A549 (cell line): Measurements from ENCODE around the gene DCLK2. TPM values are rescaled to one million over a fixed set of nuclear protein-coding genes. Genes with fewer than 3 reads are reported as not detected.

Experiments used
- ATAC-seq, 2 experiments: fragments of 200-7000 bp in 1 of 2; fragments of >200 bp in 1 of 2; cut with Nextera tagmentation in 1 of 2; cut with Tn5 transposase in 1 of 2; 3 replicates each; pipeline versions ENCODE4 v1.8.0 to v1.9.1; 2018 to 2020; ENCODE audit warnings: mild to moderate bottlenecking in 1 of 2, moderate library complexity in 1 of 2
- CTCF ChIA-PET: fragments of 300-600 bp; sonication (Branson Sonifier 250); formaldehyde crosslinking; extraction: SDS; loops from one replicate; lab custom pipeline; 2021; ENCODE audit warnings: antibody characterized with exemption, inconsistent platforms; lab: Yijun Ruan, JAX
- POLR2A ChIA-PET: fragments of 350-600 bp; formaldehyde crosslinking; extraction: SDS; loops from one replicate; lab custom pipeline; 2021; ENCODE audit warnings: antibody characterized with exemption, inconsistent platforms; lab: Yijun Ruan, JAX
- DNase-seq, 2 experiments: peaks; one replicate each; pipeline versions ENCODE4 v3.0.0 to v3.0.0-alpha.2; 2011 to 2016; ENCODE audit warnings: low read depth in 1 of 2, low spot score in 1 of 2
- FAIRE-seq: peaks from 2 replicates; lab custom pipeline; 2011; peaks lifted over from hg19 to GRCh38; lab: Jason Lieb, UNC
- H3K27ac ChIP-seq, 2 experiments: fragments of >200 bp; sonication (Bioruptor Twin); formaldehyde crosslinking; 3 replicates each; pipeline ENCODE4 v1.5.1; 2016 to 2017
- H3K4me1 ChIP-seq: fragments of >200 bp; sonication (Bioruptor Twin); formaldehyde crosslinking; 3 replicates; pipeline ENCODE4 v1.6.1; 2016
- H3K4me2 ChIP-seq: fragments of >200 bp; sonication (Bioruptor Twin); formaldehyde crosslinking; 3 replicates; pipeline ENCODE4 v1.6.1; 2016
- H3K4me3 ChIP-seq: fragments of >200 bp; sonication (Bioruptor Twin); formaldehyde crosslinking; 3 replicates; pipeline ENCODE4 v1.5.1; 2016
- H3K9me3 ChIP-seq: fragments of >200 bp; sonication (Bioruptor Twin); formaldehyde crosslinking; 3 replicates; pipeline ENCODE4 v1.6.1; 2016
- CBX8 ChIP-seq: fragments of 200-600 bp; sonication (generic); IDR thresholded peaks from 2 replicates; pipeline ENCODE4 v1.6.1; 2016
- CHD4 ChIP-seq: fragments of 200-600 bp; sonication (generic); IDR thresholded peaks from 2 replicates; pipeline ENCODE4 v1.6.1; 2016; ENCODE audit warnings: antibody characterized with exemption, mild to moderate bottlenecking, borderline replicate concordance
- EHF ChIP-seq: fragments of 250-450 bp; sonication (Bioruptor Pico); IDR thresholded peaks from 2 replicates; pipeline ENCODE4 v1.5.0; 2020; ENCODE audit warnings: mild to moderate bottlenecking
- FOSB ChIP-seq: fragments of 250-450 bp; sonication (Bioruptor Pico); IDR thresholded peaks from 2 replicates; pipeline ENCODE4 v1.5.0; 2020; ENCODE audit warnings: mild to moderate bottlenecking, moderate library complexity
- FOSL2 ChIP-seq, 2 experiments: fragments of 450-650 bp in 1 of 2; fragments of >200 bp in 1 of 2; sonication (Bioruptor Twin) in 1 of 2; formaldehyde crosslinking; IDR thresholded peaks; 2 replicates each; pipeline versions ENCODE4 v1.5.0 to v1.6.1; 2016 to 2020; ENCODE audit warnings: mild to moderate bottlenecking in 1 of 2, moderate library complexity in 1 of 2
- HOXA7 ChIP-seq: fragments of 250-450 bp; sonication (Bioruptor Pico); IDR thresholded peaks from 2 replicates; pipeline ENCODE4 v1.5.0; 2020; ENCODE audit warnings: mild to moderate bottlenecking, moderate library complexity
- JUN ChIP-seq, 2 experiments: fragments of >200 bp; sonication (Bioruptor Twin); formaldehyde crosslinking; IDR thresholded peaks; 2 replicates in 1 of 2; 3 replicates in 1 of 2; pipeline ENCODE4 v1.6.1; 2016 to 2017
- MAFK ChIP-seq: fragments of 450-650 bp; IDR thresholded peaks from 2 replicates; pipeline ENCODE4 v1.6.1; 2014; ENCODE audit not compliant: partially characterized antibody
- MYC ChIP-seq: IDR thresholded peaks from 2 replicates; pipeline ENCODE4 v1.6.1; 2012; ENCODE audit warnings: mild to moderate bottlenecking, inconsistent platforms, low read length, improper control_type of control experiment, borderline replicate concordance
- PHF8 ChIP-seq: fragments of 200-600 bp; sonication (generic); IDR thresholded peaks from 2 replicates; pipeline ENCODE4 v1.6.1; 2016; ENCODE audit warnings: low read depth, mild to moderate bottlenecking, antibody characterized with exemption, moderate library complexity, borderline replicate concordance
- POLR2A ChIP-seq: IDR thresholded peaks from 2 replicates; pipeline ENCODE4 v1.6.1; 2012; ENCODE audit warnings: mild to moderate bottlenecking, low read length
- POLR2AphosphoS2 ChIP-seq: conservative IDR thresholded peaks from 2 replicates; pipeline ENCODE4 v1.6.1; 2012; ENCODE audit warnings: low read length, improper control_type of control experiment, inconsistent platforms
- RAD21 ChIP-seq, 2 experiments: fragments of >200 bp in 1 of 2; sonication (Bioruptor Twin) in 1 of 2; formaldehyde crosslinking in 1 of 2; IDR thresholded peaks in 1 of 2; conservative IDR thresholded peaks in 1 of 2; 2 replicates in 1 of 2; 3 replicates in 1 of 2; pipeline ENCODE4 v1.6.1; 2012 to 2018; ENCODE audit warnings: inconsistent platforms in 1 of 2
- RNF2 ChIP-seq: fragments of 200-600 bp; sonication (generic); IDR thresholded peaks from 2 replicates; pipeline ENCODE4 v1.6.1; 2016; ENCODE audit warnings: low read depth, mild to moderate bottlenecking, antibody characterized with exemption, moderate library complexity, borderline replicate concordance
- SMC3 ChIP-seq: fragments of >200 bp; sonication (Bioruptor Twin); formaldehyde crosslinking; IDR thresholded peaks from 3 replicates; pipeline ENCODE4 v1.6.1; 2018; ENCODE audit warnings: inconsistent platforms
- TP53 ChIP-seq: fragments of 250-450 bp; sonication (Bioruptor Pico); IDR thresholded peaks from 2 replicates; pipeline ENCODE4 v1.5.0; 2021; ENCODE audit warnings: mild to moderate bottlenecking, moderate library complexity
- WGBS: methylation state at CpG from one replicate; pipeline ENCODE4 v1.1.6; 2017; ENCODE audit errors: missing lambda C conversion rate; 5-methylcytosine and 5-hydroxymethylcytosine counted together
- polyA plus RNA-seq, 4 experiments: library from polyadenylated mRNA; depleted of rRNA in 3 of 4; stranded (reverse); fragments of >200 nt; fragmentation: RNase III in 1 of 4; extraction: RNeasy Plus Mini Kit Qiagen cat#74134 plus additional on column Dnase treatment in 1 of 4; gene quantifications; 2 replicates in 3 of 4; 3 replicates in 1 of 4; pipeline ENCODE4 v1.2.3, GENCODE V29; 2011 to 2017
- TF ChIP-seq, protein P1 (sequence below): fragments of 150-350 bp; IDR thresholded peaks from 2 replicates; pipeline ENCODE4 v1.6.1; 2014; ENCODE audit warnings: low read depth, mild to moderate bottlenecking, low read length
- TF ChIP-seq, protein P2 (sequence below): fragments of >200 bp; sonication (Bioruptor Twin); formaldehyde crosslinking; IDR thresholded peaks from 2 replicates; pipeline ENCODE4 v1.6.1; 2016
- TF ChIP-seq, protein P3 (sequence below): fragments of >200 bp; sonication (Bioruptor Twin); formaldehyde crosslinking; IDR thresholded peaks from 3 replicates; pipeline ENCODE4 v1.5.1; 2016
- TF ChIP-seq, protein P4 (sequence below): IDR thresholded peaks from 2 replicates; pipeline ENCODE4 v1.6.1; 2012
- TF ChIP-seq, protein P5 (sequence below): fragments of 450-650 bp; IDR thresholded peaks from 2 replicates; pipeline ENCODE4 v1.6.1; 2014; ENCODE audit warnings: antibody characterized with exemption

The DCLK2 gene
- polyA plus RNA-seq, 2 of the 4 experiments (the other 2 are of a cell fraction) = 8.1 to 11.6 TPM

DNA sequence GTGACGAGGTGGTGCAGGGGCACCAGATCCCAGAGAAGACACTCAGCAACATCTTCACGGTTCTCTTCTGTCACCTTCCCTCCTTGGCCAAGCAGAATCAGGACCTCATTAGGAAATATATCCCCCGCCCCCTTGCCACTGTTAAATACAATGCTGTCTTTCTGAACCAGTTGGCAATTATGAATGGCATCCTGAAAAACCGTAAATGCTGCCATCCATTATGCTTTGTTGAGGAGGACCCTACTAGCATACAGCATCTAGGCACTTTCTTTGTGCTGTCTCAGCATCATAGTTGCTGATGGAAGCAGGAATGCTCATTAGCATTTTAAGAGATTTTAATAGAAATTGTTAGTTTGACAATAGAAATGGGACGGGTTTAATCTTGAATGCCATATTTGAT is 138.5 kb downstream of the DCLK2 start:
- H3K27ac ChIP-seq = peak overlapping the region; percentile 62 to 70; a peak in 4 of 6 replicates
- peak overlapping the region; percentile 49 for H3K4me2 ChIP-seq
- peaks cover 65% of the 10 kb centered on the region for H3K4me1 ChIP-seq
- DNase-seq (no peak), FAIRE-seq (no peak), ATAC-seq (no peak)
- no peak for TF ChIP-seq FOSL2 (IDR thresholded peaks at IDR 0.05)
- no peak for TF ChIP-seq FOSL2 (CRISPR knock-in tag; IDR thresholded peaks at IDR 0.05)
- TF ChIP-seq MAFK = peak; percentile 46
- no peak for TF ChIP-seq JUN (IDR thresholded peaks at IDR 0.05)
- TF ChIP-seq SMC3 = no peak
- TF ChIP-seq CHD4 = no peak
- no peaks in the 10 kb centered on the region for H3K9me3 ChIP-seq
- CTCF ChIA-PET = interaction anchor here (0.5 to 4.9 kb wide), 18 partner anchors 8 to 650 kb away, joined by 3 to 70 read pairs (median 4); no protein-coding TSS in a partner anchor
- POLR2A ChIA-PET = interaction anchor here (1.1 to 1.2 kb wide), 2 partner anchors 137 to 212 kb away, joined by 3 to 6 read pairs; no protein-coding TSS in a partner anchor
- WGBS = 87% methylated on average over 5 of the region's 5 CpGs
- no peak overlapping the region for H3K4me3 ChIP-seq

DNA sequence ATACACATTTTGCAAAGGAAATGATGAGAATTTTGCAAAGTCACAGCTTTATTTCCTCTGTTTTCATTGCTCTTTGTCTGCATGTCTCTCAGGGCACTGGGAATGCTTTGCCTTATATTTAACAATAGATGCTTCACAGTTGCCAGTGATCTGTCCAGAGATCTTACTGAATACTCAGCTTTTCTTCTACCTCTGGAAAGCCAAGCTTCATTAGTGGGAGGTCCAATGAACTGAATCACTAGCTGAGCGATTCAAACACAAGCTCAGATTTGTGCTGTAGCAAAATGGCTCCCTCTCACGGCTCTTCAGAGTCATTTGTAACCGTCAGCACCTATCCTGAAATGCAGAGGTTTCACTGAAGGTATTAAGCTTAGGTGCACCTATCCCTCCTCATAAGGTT is 138.9 kb downstream of the DCLK2 start:
- ChIA-PET POLR2A (interaction anchor here (1.1 to 1.2 kb wide), 2 partner anchors 138 to 213 kb away, joined by 3 to 6 read pairs; no protein-coding TSS in a partner anchor), CTCF (interaction anchor here (0.5 to 4.9 kb wide), 21 partner anchors 8 to 650 kb away, joined by 3 to 70 read pairs (median 4); no protein-coding TSS in a partner anchor)
- peak; percentile 85 to 87 for ATAC-seq
- 2% methylated on average over 3 of the region's 3 CpGs for WGBS
- H3K4me3 ChIP-seq = no peak overlapping the region
- H3K4me1 ChIP-seq = peaks cover 61% of the 10 kb centered on the region
- FAIRE-seq = no peak
- H3K27ac ChIP-seq = peak overlapping the region; percentile 62 to 70; a peak in 5 of 6 replicates
- peak overlapping the region; percentile 49 for H3K4me2 ChIP-seq
- TF ChIP-seq POLR2AphosphoS2 (no peak), JUN (IDR thresholded peaks at IDR 0.05) (no peak), RNF2 (no peak), MYC (no peak), SMC3 (peak; percentile 49; the same call in 2 of the 3 replicates), POLR2A (no peak), CHD4 (no peak), TP53 (no peak), CBX8 (no peak), HOXA7 (CRISPR knock-in tag) (no peak), RAD21 (conservative IDR thresholded peaks at IDR 0.05 in 1 of 2, IDR thresholded peaks at IDR 0.05 in 1 of 2) (peak; percentile 65 to 69), PHF8 (no peak)
- TF ChIP-seq, protein P1, sequence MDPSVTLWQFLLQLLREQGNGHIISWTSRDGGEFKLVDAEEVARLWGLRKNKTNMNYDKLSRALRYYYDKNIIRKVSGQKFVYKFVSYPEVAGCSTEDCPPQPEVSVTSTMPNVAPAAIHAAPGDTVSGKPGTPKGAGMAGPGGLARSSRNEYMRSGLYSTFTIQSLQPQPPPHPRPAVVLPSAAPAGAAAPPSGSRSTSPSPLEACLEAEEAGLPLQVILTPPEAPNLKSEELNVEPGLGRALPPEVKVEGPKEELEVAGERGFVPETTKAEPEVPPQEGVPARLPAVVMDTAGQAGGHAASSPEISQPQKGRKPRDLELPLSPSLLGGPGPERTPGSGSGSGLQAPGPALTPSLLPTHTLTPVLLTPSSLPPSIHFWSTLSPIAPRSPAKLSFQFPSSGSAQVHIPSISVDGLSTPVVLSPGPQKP = no peak
- TF ChIP-seq, protein P2, sequence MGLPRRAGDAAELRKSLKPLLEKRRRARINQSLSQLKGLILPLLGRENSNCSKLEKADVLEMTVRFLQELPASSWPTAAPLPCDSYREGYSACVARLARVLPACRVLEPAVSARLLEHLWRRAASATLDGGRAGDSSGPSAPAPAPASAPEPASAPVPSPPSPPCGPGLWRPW = no peak
- TF ChIP-seq, protein P3, sequence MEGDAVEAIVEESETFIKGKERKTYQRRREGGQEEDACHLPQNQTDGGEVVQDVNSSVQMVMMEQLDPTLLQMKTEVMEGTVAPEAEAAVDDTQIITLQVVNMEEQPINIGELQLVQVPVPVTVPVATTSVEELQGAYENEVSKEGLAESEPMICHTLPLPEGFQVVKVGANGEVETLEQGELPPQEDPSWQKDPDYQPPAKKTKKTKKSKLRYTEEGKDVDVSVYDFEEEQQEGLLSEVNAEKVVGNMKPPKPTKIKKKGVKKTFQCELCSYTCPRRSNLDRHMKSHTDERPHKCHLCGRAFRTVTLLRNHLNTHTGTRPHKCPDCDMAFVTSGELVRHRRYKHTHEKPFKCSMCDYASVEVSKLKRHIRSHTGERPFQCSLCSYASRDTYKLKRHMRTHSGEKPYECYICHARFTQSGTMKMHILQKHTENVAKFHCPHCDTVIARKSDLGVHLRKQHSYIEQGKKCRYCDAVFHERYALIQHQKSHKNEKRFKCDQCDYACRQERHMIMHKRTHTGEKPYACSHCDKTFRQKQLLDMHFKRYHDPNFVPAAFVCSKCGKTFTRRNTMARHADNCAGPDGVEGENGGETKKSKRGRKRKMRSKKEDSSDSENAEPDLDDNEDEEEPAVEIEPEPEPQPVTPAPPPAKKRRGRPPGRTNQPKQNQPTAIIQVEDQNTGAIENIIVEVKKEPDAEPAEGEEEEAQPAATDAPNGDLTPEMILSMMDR = peak; percentile 53
- no peaks in the 10 kb centered on the region for H3K9me3 ChIP-seq
- peak in 1 of 2 experiments; percentile 68 for DNase-seq

DNA sequence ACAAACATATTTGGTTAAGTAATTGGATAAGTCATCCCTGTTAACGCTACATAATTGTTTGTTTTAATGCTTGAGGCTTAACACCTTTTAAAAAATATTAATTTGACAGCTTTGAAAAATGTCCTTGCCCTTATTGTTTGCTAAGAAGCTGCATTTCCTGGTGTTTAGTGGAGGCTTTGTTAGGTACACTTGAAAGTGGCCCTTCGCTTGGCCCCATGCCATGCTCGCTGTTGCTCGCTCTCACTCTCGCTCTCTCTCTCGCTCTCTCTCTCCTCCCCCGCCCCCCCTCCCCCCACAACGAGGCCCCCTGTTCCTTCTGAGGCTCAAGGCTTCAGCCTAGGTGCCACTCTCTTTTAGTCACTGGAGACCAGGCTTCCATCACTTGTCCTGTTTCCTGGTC is 139.6 kb downstream of the DCLK2 start:
- peak overlapping the region; percentile 49; the same call in 2 of the 3 replicates for H3K4me2 ChIP-seq
- H3K9me3 ChIP-seq = no peaks in the 10 kb centered on the region
- 77% methylated on average over 5 of the region's 8 CpGs for WGBS
- DNase-seq (no peak), ATAC-seq (no peak), FAIRE-seq (no peak)
- H3K4me1 ChIP-seq = peaks cover 55% of the 10 kb centered on the region
- H3K27ac ChIP-seq = peak overlapping the region; percentile 62 to 72; a peak in 5 of 6 replicates
- no peak overlapping the region for H3K4me3 ChIP-seq
- TF ChIP-seq EHF (CRISPR knock-in tag) (no peak), FOSB (CRISPR knock-in tag) (no peak)
- TF ChIP-seq, protein P4, sequence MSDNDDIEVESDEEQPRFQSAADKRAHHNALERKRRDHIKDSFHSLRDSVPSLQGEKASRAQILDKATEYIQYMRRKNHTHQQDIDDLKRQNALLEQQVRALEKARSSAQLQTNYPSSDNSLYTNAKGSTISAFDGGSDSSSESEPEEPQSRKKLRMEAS = no peak
- TF ChIP-seq, protein P2 = no peak
- TF ChIP-seq, protein P5, sequence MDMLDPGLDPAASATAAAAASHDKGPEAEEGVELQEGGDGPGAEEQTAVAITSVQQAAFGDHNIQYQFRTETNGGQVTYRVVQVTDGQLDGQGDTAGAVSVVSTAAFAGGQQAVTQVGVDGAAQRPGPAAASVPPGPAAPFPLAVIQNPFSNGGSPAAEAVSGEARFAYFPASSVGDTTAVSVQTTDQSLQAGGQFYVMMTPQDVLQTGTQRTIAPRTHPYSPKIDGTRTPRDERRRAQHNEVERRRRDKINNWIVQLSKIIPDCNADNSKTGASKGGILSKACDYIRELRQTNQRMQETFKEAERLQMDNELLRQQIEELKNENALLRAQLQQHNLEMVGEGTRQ = no peak
- TF ChIP-seq, protein P3 = no peak
- ChIA-PET POLR2A (interaction anchor here (1.1 to 1.2 kb wide), 2 partner anchors 139 to 213 kb away, joined by 3 to 6 read pairs; no protein-coding TSS in a partner anchor), CTCF (interaction anchor here (1.0 to 4.9 kb wide), 17 partner anchors 9 to 649 kb away, joined by 3 to 70 read pairs (median 4); no protein-coding TSS in a partner anchor)
